ENCODE results near the gene CSF1R.

Gene CSF1R

DNA sequence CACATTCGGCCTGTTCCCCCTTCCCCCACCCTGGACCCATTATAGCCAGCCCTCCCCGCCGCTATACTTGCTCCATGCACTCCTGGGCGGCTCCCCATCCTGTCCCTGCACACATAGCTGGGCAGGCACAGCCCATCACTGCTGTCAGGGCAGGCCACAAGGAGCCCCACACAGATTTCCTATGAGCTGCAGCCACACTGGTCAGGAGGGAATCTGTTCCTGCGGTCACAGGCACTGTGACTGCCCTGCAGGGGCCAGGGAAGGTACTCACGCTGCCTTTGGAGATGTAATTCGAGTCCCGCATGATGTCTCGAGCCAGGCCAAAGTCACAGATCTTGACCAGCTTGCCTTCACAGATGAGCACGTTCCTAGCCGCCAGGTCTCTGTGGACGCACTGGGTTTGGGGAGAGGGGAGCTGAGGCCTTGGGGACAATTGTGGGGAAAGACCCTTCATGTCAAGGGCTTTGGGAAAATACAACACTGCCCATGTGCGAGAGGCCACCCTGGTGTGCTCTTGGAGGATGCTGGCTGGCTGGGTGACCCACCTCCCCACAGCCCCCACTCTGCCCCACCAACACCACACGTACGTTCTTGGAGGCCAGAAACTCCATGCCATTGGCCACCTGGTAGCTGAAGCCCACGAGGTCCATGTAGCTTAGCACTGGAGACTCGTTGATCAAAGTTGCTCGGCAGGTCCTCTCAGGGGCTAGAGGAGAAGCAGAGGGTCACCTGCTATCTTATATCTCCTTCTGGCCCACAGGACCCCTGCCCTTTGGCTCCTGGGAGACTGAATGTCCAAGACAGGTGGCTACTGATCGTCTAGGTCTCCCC lies 34.5 kb upstream of the CSF1R start:
- H3K36me3 ChIP-seq (ENCODE audit: control insufficient read depth, insufficient read depth, low read length) = no peaks in the 10 kb centered on the region
- no peaks in the 10 kb centered on the region for H3K27me3 ChIP-seq (replicated peaks; ENCODE audit: control insufficient read depth, insufficient read depth, low read length, poor library complexity, severe bottlenecking)
- H3K9me3 ChIP-seq (ENCODE audit: control insufficient read depth, low read length) = no peaks in the 10 kb centered on the region
- H3K27ac ChIP-seq (ENCODE audit: insufficient read depth, low read length, poor library complexity, severe bottlenecking) = no peak overlapping the region
- no peak overlapping the region for H3K4me3 ChIP-seq (ENCODE audit: insufficient read depth, low read depth, low read length, poor library complexity, severe bottlenecking)
- DNase-seq = no peak
- H3K4me1 ChIP-seq (ENCODE audit: control insufficient read depth, insufficient read depth, low read length, poor library complexity, severe bottlenecking) = no peaks in the 10 kb centered on the region

DNA sequence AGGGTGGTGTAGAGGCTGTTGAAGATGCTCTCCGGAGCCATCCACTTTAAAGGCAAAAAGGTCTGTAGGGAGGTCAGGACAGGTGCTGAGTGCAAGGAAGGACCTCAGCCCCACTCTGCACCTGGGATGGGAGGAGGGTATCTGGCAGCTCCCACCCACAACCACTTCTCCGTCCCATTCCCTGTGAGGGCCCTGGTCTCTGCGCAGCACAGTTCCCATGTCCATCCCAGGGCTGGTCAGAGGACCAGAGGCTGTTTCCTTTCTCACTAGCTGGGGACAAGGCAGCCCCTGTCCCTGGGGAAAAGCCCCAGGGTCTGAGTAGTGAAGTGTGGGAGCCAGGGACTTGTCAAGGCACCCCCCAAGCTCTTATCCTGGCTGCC lies 33.7 kb upstream of the CSF1R start:
- no peak overlapping the region for H3K27ac ChIP-seq (ENCODE audit: insufficient read depth, low read length, poor library complexity, severe bottlenecking)
- no peaks in the 10 kb centered on the region for H3K36me3 ChIP-seq (ENCODE audit: control insufficient read depth, insufficient read depth, low read length)
- no peak overlapping the region for H3K4me3 ChIP-seq (ENCODE audit: insufficient read depth, low read depth, low read length, poor library complexity, severe bottlenecking)
- no peaks in the 10 kb centered on the region for H3K4me1 ChIP-seq (ENCODE audit: control insufficient read depth, insufficient read depth, low read length, poor library complexity, severe bottlenecking)
- no peaks in the 10 kb centered on the region for H3K27me3 ChIP-seq (replicated peaks; ENCODE audit: control insufficient read depth, insufficient read depth, low read length, poor library complexity, severe bottlenecking)
- no peaks in the 10 kb centered on the region for H3K9me3 ChIP-seq (ENCODE audit: control insufficient read depth, low read length)
- DNase-seq = no peak

DNA sequence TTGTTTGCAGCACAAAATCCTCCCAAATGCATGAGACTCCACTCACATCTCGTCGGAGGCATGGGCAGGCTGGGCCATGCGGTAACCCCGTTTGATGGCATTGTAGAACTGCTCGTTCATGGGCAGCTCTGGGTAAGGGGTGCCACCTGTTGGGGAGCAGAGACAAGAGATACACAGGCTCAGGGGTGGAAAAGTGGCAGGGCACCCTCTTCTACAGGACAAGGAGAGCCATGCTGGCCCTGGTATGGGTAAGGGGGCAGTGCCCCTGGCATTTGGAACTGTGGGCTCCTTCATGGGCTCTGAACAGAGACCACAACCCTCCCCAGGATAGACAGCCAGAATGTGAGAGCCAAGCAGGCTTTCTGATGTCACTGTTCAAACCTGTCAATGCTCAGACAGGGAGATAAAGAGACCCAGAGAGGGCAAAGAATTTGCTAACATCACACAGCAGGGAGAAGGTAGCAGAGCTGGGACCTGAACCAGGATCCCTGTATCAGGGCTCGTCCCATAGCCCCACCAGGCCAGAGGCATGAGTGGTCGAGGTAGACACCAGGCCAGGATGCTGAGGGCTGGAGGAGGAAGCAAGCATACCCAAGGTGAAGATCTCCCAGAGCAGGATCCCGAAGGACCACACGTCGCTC lies 33.2 kb upstream of the CSF1R start:
- Histone ChIP-seq H3K9me3 (ENCODE audit: control insufficient read depth, low read length) (no peaks in the 10 kb centered on the region), H3K27ac (ENCODE audit: insufficient read depth, low read length, poor library complexity, severe bottlenecking) (no peak overlapping the region), H3K27me3 (replicated peaks; ENCODE audit: control insufficient read depth, insufficient read depth, low read length, poor library complexity, severe bottlenecking) (no peaks in the 10 kb centered on the region), H3K4me1 (ENCODE audit: control insufficient read depth, insufficient read depth, low read length, poor library complexity, severe bottlenecking) (no peaks in the 10 kb centered on the region), H3K4me3 (ENCODE audit: insufficient read depth, low read depth, low read length, poor library complexity, severe bottlenecking) (no peak overlapping the region), H3K36me3 (ENCODE audit: control insufficient read depth, insufficient read depth, low read length) (no peaks in the 10 kb centered on the region)
- no peak for DNase-seq

DNA sequence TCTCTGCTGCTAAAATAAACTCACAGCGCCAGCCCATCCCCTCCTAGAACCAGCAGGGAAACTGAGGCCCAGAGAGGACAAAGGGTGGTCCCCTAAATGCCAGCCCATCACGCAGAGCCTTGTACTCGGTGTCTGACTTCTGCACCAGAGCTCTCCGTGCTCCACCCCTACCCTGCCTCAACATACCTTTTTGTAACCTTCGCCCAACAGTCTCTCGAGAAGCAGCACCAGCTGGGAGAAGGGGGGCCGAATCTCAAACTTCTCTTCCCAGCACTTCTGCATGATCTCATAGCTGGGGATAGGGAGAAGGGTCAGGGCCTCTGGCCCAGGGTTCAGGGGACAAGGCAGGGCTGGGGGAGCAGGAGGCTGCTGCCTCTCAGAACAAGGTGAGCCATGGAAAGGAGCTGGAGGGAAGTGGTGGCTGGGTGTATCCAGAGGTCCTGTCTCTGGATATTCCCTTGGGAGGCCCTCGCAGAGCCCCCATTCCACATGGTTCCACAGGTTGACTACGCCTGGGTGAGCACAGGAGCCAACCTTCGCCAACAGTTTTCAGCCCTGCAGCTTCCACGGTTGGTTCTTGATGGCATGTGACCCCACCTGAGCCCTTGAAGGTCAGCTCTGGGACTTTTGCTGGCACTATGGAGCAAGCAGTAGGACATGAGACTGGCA lies 32.3 kb upstream of the CSF1R start:
- Histone ChIP-seq H3K4me3 (ENCODE audit: insufficient read depth, low read depth, low read length, poor library complexity, severe bottlenecking) (no peak overlapping the region), H3K36me3 (ENCODE audit: control insufficient read depth, insufficient read depth, low read length) (no peaks in the 10 kb centered on the region), H3K27ac (ENCODE audit: insufficient read depth, low read length, poor library complexity, severe bottlenecking) (no peak overlapping the region), H3K4me1 (ENCODE audit: control insufficient read depth, insufficient read depth, low read length, poor library complexity, severe bottlenecking) (no peaks in the 10 kb centered on the region), H3K27me3 (replicated peaks; ENCODE audit: control insufficient read depth, insufficient read depth, low read length, poor library complexity, severe bottlenecking) (no peaks in the 10 kb centered on the region), H3K9me3 (ENCODE audit: control insufficient read depth, low read length) (no peaks in the 10 kb centered on the region)
- DNase-seq = no peak

DNA sequence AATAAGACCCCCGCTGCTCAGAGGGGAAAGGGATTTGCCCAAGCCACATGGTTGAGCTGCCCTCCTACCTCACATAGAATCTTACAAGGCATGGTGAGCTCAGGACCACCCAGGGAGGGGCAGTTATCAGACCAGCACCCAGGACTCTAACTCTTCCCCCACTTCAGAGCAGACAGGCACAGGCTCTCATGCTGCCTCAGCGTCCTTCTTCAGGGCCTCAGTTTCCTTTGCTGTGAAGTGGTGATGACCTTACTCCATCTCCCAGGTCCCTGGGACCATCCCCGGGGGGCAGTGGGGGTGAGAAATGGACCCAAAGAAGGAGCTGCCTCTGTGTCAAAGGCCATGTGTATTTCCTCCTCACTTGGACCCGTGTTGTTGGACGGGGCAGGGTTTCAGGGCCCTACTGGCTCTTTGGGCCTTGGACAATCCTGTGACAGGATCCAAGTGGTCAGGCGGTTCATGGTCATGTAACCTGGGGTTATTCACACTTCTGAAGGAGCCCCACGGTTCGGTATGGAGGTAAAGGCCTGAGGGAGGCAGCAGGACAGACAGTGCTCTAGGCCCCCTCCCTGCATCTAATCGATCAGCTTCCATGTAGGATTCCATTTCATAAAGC lies 31.7 kb upstream of the CSF1R start:
- DNase-seq = no peak
- no peak overlapping the region for H3K4me3 ChIP-seq (ENCODE audit: insufficient read depth, low read depth, low read length, poor library complexity, severe bottlenecking)

GRCh38 chr5:150116667-150117400 lies 30.5 kb upstream of the CSF1R start:
- Histone ChIP-seq H3K27me3 (replicated peaks; ENCODE audit: control insufficient read depth, insufficient read depth, low read length, poor library complexity, severe bottlenecking) (no peaks in the 10 kb centered on the region), H3K27ac (ENCODE audit: insufficient read depth, low read length, poor library complexity, severe bottlenecking) (no peak overlapping the region), H3K9me3 (ENCODE audit: control insufficient read depth, low read length) (no peaks in the 10 kb centered on the region), H3K4me1 (ENCODE audit: control insufficient read depth, insufficient read depth, low read length, poor library complexity, severe bottlenecking) (no peaks in the 10 kb centered on the region), H3K36me3 (ENCODE audit: control insufficient read depth, insufficient read depth, low read length) (no peaks in the 10 kb centered on the region), H3K4me3 (ENCODE audit: insufficient read depth, low read depth, low read length, poor library complexity, severe bottlenecking) (no peak overlapping the region)
- DNase-seq = no peak

More for the DNA sequence above, 31.7 kb upstream of the CSF1R start:
- Histone ChIP-seq H3K27ac (ENCODE audit: insufficient read depth, low read length, poor library complexity, severe bottlenecking) (no peak overlapping the region), H3K27me3 (replicated peaks; ENCODE audit: control insufficient read depth, insufficient read depth, low read length, poor library complexity, severe bottlenecking) (no peaks in the 10 kb centered on the region), H3K4me1 (ENCODE audit: control insufficient read depth, insufficient read depth, low read length, poor library complexity, severe bottlenecking) (no peaks in the 10 kb centered on the region), H3K36me3 (ENCODE audit: control insufficient read depth, insufficient read depth, low read length) (no peaks in the 10 kb centered on the region), H3K9me3 (ENCODE audit: control insufficient read depth, low read length) (no peaks in the 10 kb centered on the region)

DNA sequence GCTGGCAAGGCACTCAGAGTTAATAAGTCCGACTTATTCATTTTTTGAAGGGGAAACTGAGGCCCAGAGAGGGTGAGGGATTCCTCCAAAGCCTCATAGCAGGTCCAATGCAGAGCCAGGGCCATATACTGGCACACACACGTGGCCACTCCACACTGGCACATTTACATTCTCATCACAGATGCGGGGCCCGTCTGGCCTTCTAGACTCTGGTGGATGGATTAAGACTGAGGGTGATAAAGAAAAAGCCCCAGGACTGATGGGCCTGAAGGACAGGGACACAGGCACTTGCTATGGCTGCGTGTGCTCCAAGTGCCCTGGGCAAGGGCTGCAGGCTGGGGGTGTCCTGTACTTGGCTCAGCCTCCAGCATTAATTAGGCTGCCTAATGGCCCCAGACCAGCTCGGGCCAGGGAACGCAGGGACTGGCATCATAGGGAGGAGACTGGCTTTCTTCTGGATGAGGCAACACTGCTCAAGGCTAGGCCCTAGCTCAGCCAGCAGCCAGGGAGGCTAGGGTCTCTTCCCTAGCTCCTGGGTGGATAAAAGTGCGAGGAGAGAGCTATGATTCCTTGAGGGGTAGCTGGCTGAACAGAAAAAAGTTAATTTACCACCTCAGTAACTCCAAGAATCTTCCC lies 28.5 kb upstream of the CSF1R start:
- Histone ChIP-seq H3K4me3 (ENCODE audit: insufficient read depth, low read depth, low read length, poor library complexity, severe bottlenecking) (no peak overlapping the region), H3K36me3 (ENCODE audit: control insufficient read depth, insufficient read depth, low read length) (no peaks in the 10 kb centered on the region), H3K9me3 (ENCODE audit: control insufficient read depth, low read length) (no peaks in the 10 kb centered on the region), H3K27me3 (replicated peaks; ENCODE audit: control insufficient read depth, insufficient read depth, low read length, poor library complexity, severe bottlenecking) (no peaks in the 10 kb centered on the region), H3K27ac (ENCODE audit: insufficient read depth, low read length, poor library complexity, severe bottlenecking) (no peak overlapping the region), H3K4me1 (ENCODE audit: control insufficient read depth, insufficient read depth, low read length, poor library complexity, severe bottlenecking) (no peaks in the 10 kb centered on the region)
- no peak for DNase-seq

DNA sequence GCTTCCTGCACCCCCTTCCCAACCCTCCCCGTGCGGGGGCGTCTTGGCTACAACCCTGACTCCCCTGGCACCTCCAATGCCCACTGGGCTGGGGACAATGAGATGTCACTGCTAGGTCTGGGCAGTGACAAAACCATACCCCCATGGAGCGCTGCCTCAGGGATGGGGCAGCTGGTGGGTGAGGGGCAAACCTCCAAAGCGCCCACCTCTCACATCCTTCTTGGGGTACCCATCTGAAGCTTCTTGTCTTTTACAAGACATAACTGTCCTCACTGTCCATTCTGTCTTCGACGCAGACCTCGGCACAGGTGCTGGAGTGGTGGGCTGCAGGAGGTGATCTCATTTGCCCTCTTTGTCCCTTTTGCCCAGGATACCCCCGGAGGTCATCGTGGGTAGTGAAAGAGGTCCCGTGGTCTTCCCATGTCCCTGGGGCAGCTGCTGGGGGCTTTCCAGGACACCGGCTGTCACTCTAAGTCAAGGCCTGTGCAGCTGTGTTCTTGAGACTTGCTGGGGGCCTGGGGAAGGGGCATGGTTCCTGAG lies 27.8 kb upstream of the CSF1R start:
- Histone ChIP-seq H3K4me3 (ENCODE audit: insufficient read depth, low read depth, low read length, poor library complexity, severe bottlenecking) (no peak overlapping the region), H3K4me1 (ENCODE audit: control insufficient read depth, insufficient read depth, low read length, poor library complexity, severe bottlenecking) (no peaks in the 10 kb centered on the region), H3K9me3 (ENCODE audit: control insufficient read depth, low read length) (no peaks in the 10 kb centered on the region), H3K27ac (ENCODE audit: insufficient read depth, low read length, poor library complexity, severe bottlenecking) (no peak overlapping the region), H3K36me3 (ENCODE audit: control insufficient read depth, insufficient read depth, low read length) (no peaks in the 10 kb centered on the region), H3K27me3 (replicated peaks; ENCODE audit: control insufficient read depth, insufficient read depth, low read length, poor library complexity, severe bottlenecking) (no peaks in the 10 kb centered on the region)
- DNase-seq = no peak

DNA sequence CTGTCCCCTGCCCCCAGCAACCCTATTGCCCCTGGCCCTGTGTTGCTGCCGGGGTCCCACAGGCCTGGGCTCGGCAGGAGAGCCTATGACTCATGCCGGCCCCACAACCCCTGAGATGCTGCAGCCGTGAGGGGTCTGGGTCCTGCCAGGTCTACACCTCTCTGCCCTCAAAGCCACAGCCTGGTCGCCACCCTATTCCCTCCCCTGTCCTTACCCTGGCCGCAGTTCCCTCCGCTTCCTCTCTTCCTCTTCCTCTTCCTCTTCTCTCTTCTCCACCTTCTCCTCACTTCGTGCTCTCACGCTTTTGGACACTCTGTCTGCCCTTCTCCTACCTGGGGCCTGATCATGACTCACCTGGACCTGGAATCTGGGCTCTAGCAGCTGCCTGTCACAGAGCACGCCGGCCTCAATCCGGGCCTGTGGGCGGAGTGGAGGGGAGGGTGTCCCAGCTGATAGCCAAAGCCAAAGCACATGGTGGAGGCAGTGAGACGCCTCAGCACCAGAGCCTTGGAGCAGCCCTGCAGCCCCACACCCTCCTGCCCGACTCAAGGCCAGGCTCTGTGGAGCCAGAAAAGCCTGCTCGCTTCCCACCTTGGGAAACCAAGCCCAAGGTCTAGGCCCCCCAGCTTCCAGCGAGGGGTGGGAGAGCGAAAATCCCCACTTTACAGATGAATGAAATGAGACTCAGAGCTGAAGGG lies 26.8 kb upstream of the CSF1R start:
- H3K4me3 ChIP-seq (ENCODE audit: insufficient read depth, low read depth, low read length, poor library complexity, severe bottlenecking) = no peak overlapping the region
- H3K9me3 ChIP-seq (ENCODE audit: control insufficient read depth, low read length) = no peaks in the 10 kb centered on the region
- no peak overlapping the region for H3K27ac ChIP-seq (ENCODE audit: insufficient read depth, low read length, poor library complexity, severe bottlenecking)
- H3K27me3 ChIP-seq (replicated peaks; ENCODE audit: control insufficient read depth, insufficient read depth, low read length, poor library complexity, severe bottlenecking) = no peaks in the 10 kb centered on the region
- H3K36me3 ChIP-seq (ENCODE audit: control insufficient read depth, insufficient read depth, low read length) = no peaks in the 10 kb centered on the region
- no peaks in the 10 kb centered on the region for H3K4me1 ChIP-seq (ENCODE audit: control insufficient read depth, insufficient read depth, low read length, poor library complexity, severe bottlenecking)
- DNase-seq = no peak

Measured in effector memory CD4-positive, alpha-beta T cell (primary cell).